H9 (cell line): ENCODE results near the gene LINC00305. TPM values are rescaled to one million over a fixed set of nuclear protein-coding genes. Genes with fewer than 3 reads are reported as not detected.

Experiments used
- DNase-seq: peaks from one replicate; pipeline ENCODE4 v3.0.0-alpha.2; 2017
- H2AFZ ChIP-seq: one replicate; pipeline ENCODE4 v1.6.1; 2013; ENCODE audit warnings: mild to moderate bottlenecking, low read length, control low read depth, moderate library complexity
- H2AK5ac ChIP-seq: 2 replicates; pipeline ENCODE4 v1.6.1; 2013; ENCODE audit warnings: low read length, control low read depth, mixed read lengths; ENCODE audit not compliant: insufficient read length
- H2BK120ac ChIP-seq: one replicate; pipeline ENCODE4 v1.6.1; 2013; ENCODE audit warnings: low read depth, mild to moderate bottlenecking, low read length, control low read depth, inconsistent platforms; ENCODE audit not compliant: poor library complexity, severe bottlenecking
- H2BK12ac ChIP-seq: 2 replicates; pipeline ENCODE4 v1.6.1; 2013; ENCODE audit warnings: low read length, control low read depth, mixed read lengths, low read depth; ENCODE audit not compliant: insufficient read length
- H2BK15ac ChIP-seq: 2 replicates; pipeline ENCODE4 v1.6.1; 2013; ENCODE audit warnings: low read depth, low read length, control low read depth
- H2BK20ac ChIP-seq: one replicate; pipeline ENCODE4 v1.6.1; 2013; ENCODE audit warnings: low read depth, mild to moderate bottlenecking, low read length, control low read depth, inconsistent platforms; ENCODE audit not compliant: poor library complexity, severe bottlenecking
- H2BK5ac ChIP-seq: 2 replicates; pipeline ENCODE4 v1.6.1; 2013; ENCODE audit warnings: low read length, control low read depth, mixed read lengths; ENCODE audit not compliant: insufficient read length
- H3K14ac ChIP-seq: 2 replicates; pipeline ENCODE4 v1.6.1; 2013; ENCODE audit warnings: low read length, control low read depth; ENCODE audit not compliant: insufficient read depth
- H3K18ac ChIP-seq: 2 replicates; pipeline ENCODE4 v1.6.1; 2013; ENCODE audit warnings: low read depth, mild to moderate bottlenecking, mixed read lengths, low read length, control low read depth; ENCODE audit not compliant: insufficient read length
- H3K23ac ChIP-seq: 2 replicates; pipeline ENCODE4 v1.6.1; 2013; ENCODE audit warnings: low read length, control low read depth, mixed read lengths, low read depth; ENCODE audit not compliant: insufficient read length
- H3K23me2 ChIP-seq: 2 replicates; pipeline ENCODE4 v1.6.1; 2013; ENCODE audit warnings: low read depth, mild to moderate bottlenecking, mixed read lengths, low read length, control low read depth; ENCODE audit not compliant: insufficient read length, poor library complexity, severe bottlenecking
- H3K27ac ChIP-seq: 2 replicates; pipeline ENCODE4 v1.5.1; 2013; ENCODE audit warnings: low read length, control low read depth, mixed read lengths, low read depth; ENCODE audit not compliant: insufficient read length
- H3K27me3 ChIP-seq: 2 replicates; pipeline ENCODE4 v1.6.1; 2013; ENCODE audit warnings: low read length, control low read depth, inconsistent platforms; ENCODE audit not compliant: insufficient read depth
- H3K4ac ChIP-seq: 2 replicates; pipeline ENCODE4 v1.6.1; 2013; ENCODE audit warnings: low read depth, mild to moderate bottlenecking, control low read depth, inconsistent platforms, low read length, moderate library complexity
- H3K4me1 ChIP-seq: 2 replicates; pipeline ENCODE4 v1.6.1; 2013; ENCODE audit warnings: low read length, control low read depth, inconsistent platforms; ENCODE audit not compliant: insufficient read depth
- H3K4me2 ChIP-seq: 2 replicates; pipeline ENCODE4 v1.6.1; 2013; ENCODE audit warnings: low read length, control low read depth, mixed read lengths; ENCODE audit not compliant: insufficient read length, insufficient read depth
- H3K56ac ChIP-seq: 2 replicates; pipeline ENCODE4 v1.6.1; 2013; ENCODE audit warnings: low read depth, mild to moderate bottlenecking, mixed read lengths, low read length, control low read depth; ENCODE audit not compliant: insufficient read length
- H3K79me1 ChIP-seq: 2 replicates; pipeline ENCODE4 v1.6.1; 2013; ENCODE audit warnings: low read depth, mild to moderate bottlenecking, moderate library complexity, low read length, control low read depth, inconsistent platforms; ENCODE audit not compliant: insufficient read depth, poor library complexity, severe bottlenecking
- H3K79me2 ChIP-seq: 2 replicates; pipeline ENCODE4 v1.6.1; 2013; ENCODE audit warnings: low read length, control low read depth, inconsistent platforms; ENCODE audit not compliant: insufficient read depth
- H3K9ac ChIP-seq: 2 replicates; pipeline ENCODE4 v1.6.1; 2013; ENCODE audit warnings: low read length, control low read depth, mixed read lengths; ENCODE audit not compliant: insufficient read length; ENCODE audit errors: extremely low read depth
- H3K9me3 ChIP-seq: one replicate; pipeline ENCODE4 v1.6.1; 2013; ENCODE audit warnings: low read depth, low read length, inconsistent platforms; ENCODE audit not compliant: control insufficient read depth
- H3T11ph ChIP-seq: one replicate; pipeline ENCODE4 v1.6.1; 2013; ENCODE audit warnings: mild to moderate bottlenecking, low read length, control low read depth, inconsistent platforms
- H4K20me1 ChIP-seq: one replicate; pipeline ENCODE4 v1.6.1; 2013; ENCODE audit not compliant: control insufficient read depth, insufficient read length, insufficient read depth
- H4K5ac ChIP-seq: 2 replicates; pipeline ENCODE4 v1.6.1; 2013; ENCODE audit warnings: low read depth, mild to moderate bottlenecking, mixed read lengths, low read length, control low read depth; ENCODE audit not compliant: insufficient read length
- H4K8ac ChIP-seq: replicated peaks from 2 replicates; pipeline ENCODE4 v1.6.1; 2013; ENCODE audit warnings: low read length, control low read depth, mixed read lengths, low read depth; ENCODE audit not compliant: insufficient read length
- H4K91ac ChIP-seq: 2 replicates; pipeline ENCODE4 v1.6.1; 2013; ENCODE audit warnings: low read depth, mild to moderate bottlenecking, moderate library complexity, mixed read lengths, low read length, control low read depth; ENCODE audit not compliant: insufficient read length
- H3K27ac Mint-ChIP-seq, 3 experiments: 2 replicates in 2 of 3; 3 replicates in 1 of 3; pipeline ENCODE4 v1.8.0; 2020 to 2021; ENCODE audit warnings: mixed read lengths in 3 of 3, mild to moderate bottlenecking in 1 of 3, moderate library complexity in 1 of 3
- H3K27me3 Mint-ChIP-seq: 2 replicates; pipeline ENCODE4 v1.8.0; 2021; ENCODE audit warnings: low read depth, mild to moderate bottlenecking, moderate library complexity, mixed read lengths
- H3K36me3 Mint-ChIP-seq, 3 experiments: 2 replicates in 2 of 3; 3 replicates in 1 of 3; pipeline ENCODE4 v1.8.0; 2020 to 2021; ENCODE audit warnings: low read depth in 3 of 3, mixed read lengths in 3 of 3; ENCODE audit not compliant: insufficient read depth in 1 of 3
- H3K4me1 Mint-ChIP-seq, 2 experiments: 2 replicates each; pipeline ENCODE4 v1.8.0; 2020; ENCODE audit warnings: mixed read lengths in 2 of 2
- H3K4me3 Mint-ChIP-seq, 2 experiments: 2 replicates in 1 of 2; 3 replicates in 1 of 2; pipeline ENCODE4 v1.8.0; 2020 to 2021; ENCODE audit warnings: mild to moderate bottlenecking in 2 of 2, mixed read lengths in 2 of 2, moderate library complexity in 1 of 2
- H3K9me3 Mint-ChIP-seq, 2 experiments: 2 replicates in 1 of 2; 3 replicates in 1 of 2; pipeline ENCODE4 v1.8.0; 2020; ENCODE audit warnings: mild to moderate bottlenecking in 2 of 2, mixed read lengths in 2 of 2, moderate library complexity in 1 of 2
- WGBS: extraction: QIAGEN DNeasy Blood & Tissue Kit; methylation state at CpG from one replicate; pipeline ENCODE4 v1.1.7; 2013; ENCODE audit warnings: missing lambda C conversion rate, low lambda C conversion rate, mixed read lengths; ENCODE audit not compliant: insufficient read length; ENCODE audit errors: extremely low coverage; 5-methylcytosine and 5-hydroxymethylcytosine counted together
- total RNA-seq: library from RNA; stranded (reverse); gene quantifications from 2 replicates; pipeline ENCODE4 v1.2.1, GENCODE V29; 2021
- TF ChIP-seq, protein P1 (sequence below): fragments of 200-600 bp; sonication (generic); conservative IDR thresholded peaks from 3 replicates; pipeline ENCODE4 v1.8.0; 2021; ENCODE audit warnings: antibody characterized with exemption, mild to moderate bottlenecking

Gene LINC00305
- total RNA-seq, 1 experiment from 2014 or later = not detected

DNA sequence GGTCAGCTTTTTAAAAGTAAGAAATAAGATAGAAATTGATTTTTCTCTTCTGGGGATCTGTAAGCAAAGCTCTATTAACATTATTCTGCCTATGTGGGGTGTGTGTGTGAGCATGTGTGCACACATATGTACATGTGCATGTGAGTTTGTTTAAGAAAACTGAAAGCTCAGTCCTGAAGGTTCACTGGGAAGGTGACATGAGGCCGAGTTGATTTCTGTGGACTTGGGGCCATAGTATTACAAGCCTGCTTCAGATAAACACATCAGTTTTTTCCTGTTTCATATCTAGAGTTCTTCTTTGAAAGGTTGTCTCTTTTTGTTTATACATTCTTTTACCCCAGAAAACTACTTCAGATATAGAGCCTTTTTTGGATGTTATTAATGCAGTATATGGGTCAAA, 95.6 kb downstream of the LINC00305 start:
- H3K4me1 Mint-ChIP-seq = peaks cover 12 to 18% of the 10 kb centered on the region in 2 experiments
- no peak overlapping the region for H3K9ac ChIP-seq
- no peaks in the 10 kb centered on the region for H3K23me2 ChIP-seq
- H4K20me1 ChIP-seq = no peaks in the 10 kb centered on the region
- no peaks in the 10 kb centered on the region for H3K4me1 ChIP-seq
- H2AFZ ChIP-seq = no peak overlapping the region
- no peak overlapping the region for H3K14ac ChIP-seq
- no peaks in the 10 kb centered on the region for H3K79me1 ChIP-seq
- H2BK5ac ChIP-seq = no peak overlapping the region
- H3K27me3 ChIP-seq = peaks cover 18% of the 10 kb centered on the region; the same call in 1 of the 2 replicates
- no peak overlapping the region for H3K23ac ChIP-seq
- DNase-seq = no peak
- no peaks in the 10 kb centered on the region for H3K79me2 ChIP-seq
- H2BK20ac ChIP-seq = no peak overlapping the region
- H3K27ac Mint-ChIP-seq = no peak overlapping the region
- no peak overlapping the region for H3K18ac ChIP-seq
- WGBS = no CpG with 5 or more reads among the region's 1 CpG
- peaks cover 64% of the 10 kb centered on the region for H3K27me3 Mint-ChIP-seq
- no peak overlapping the region for H4K91ac ChIP-seq
- no peak overlapping the region for H3K27ac ChIP-seq
- no peak overlapping the region for H3K4ac ChIP-seq
- no peaks in the 10 kb centered on the region for H3K9me3 ChIP-seq
- no peaks in the 10 kb centered on the region; a peak in 2 of 5 replicates for H3K9me3 Mint-ChIP-seq
- H3K36me3 Mint-ChIP-seq = no peaks in the 10 kb centered on the region
- H2BK12ac ChIP-seq = no peak overlapping the region
- H3K4me2 ChIP-seq = no peak overlapping the region
- no peak overlapping the region for H3K56ac ChIP-seq
- H2BK15ac ChIP-seq = no peak overlapping the region
- no peak overlapping the region for H4K5ac ChIP-seq
- H3K4me3 Mint-ChIP-seq = no peak overlapping the region
- H2BK120ac ChIP-seq = no peak overlapping the region
- TF ChIP-seq, protein P1, sequence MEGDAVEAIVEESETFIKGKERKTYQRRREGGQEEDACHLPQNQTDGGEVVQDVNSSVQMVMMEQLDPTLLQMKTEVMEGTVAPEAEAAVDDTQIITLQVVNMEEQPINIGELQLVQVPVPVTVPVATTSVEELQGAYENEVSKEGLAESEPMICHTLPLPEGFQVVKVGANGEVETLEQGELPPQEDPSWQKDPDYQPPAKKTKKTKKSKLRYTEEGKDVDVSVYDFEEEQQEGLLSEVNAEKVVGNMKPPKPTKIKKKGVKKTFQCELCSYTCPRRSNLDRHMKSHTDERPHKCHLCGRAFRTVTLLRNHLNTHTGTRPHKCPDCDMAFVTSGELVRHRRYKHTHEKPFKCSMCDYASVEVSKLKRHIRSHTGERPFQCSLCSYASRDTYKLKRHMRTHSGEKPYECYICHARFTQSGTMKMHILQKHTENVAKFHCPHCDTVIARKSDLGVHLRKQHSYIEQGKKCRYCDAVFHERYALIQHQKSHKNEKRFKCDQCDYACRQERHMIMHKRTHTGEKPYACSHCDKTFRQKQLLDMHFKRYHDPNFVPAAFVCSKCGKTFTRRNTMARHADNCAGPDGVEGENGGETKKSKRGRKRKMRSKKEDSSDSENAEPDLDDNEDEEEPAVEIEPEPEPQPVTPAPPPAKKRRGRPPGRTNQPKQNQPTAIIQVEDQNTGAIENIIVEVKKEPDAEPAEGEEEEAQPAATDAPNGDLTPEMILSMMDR = no peak
- H4K8ac ChIP-seq = no peak overlapping the region
- H2AK5ac ChIP-seq = no peak overlapping the region
- no peak overlapping the region for H3T11ph ChIP-seq
